Measurements from ENCODE around the gene SPTBN5. TPM values are rescaled to one million over a fixed set of nuclear protein-coding genes. Genes with fewer than 3 reads are reported as not detected.

The SPTBN5 gene
- total RNA-seq, 3 donors from 2014 or later (not counting 1 experiment from before 2014, with no cell fraction given), result 4.1 to 6.0 (median 5.2) TPM

- H3K27me3 Mint-ChIP-seq (ENCODE audit: low read depth in 2 of 2), result peaks cover 10 to 13% of the 10 kb centered on the region in 2 donors
- H3K27me3 ChIP-seq (ENCODE audit: control insufficient read depth, insufficient read depth, low read length), result no peaks in the 10 kb centered on the region
- no peaks in the 10 kb centered on the region for H3K36me3 ChIP-seq (ENCODE audit: control insufficient read depth, insufficient read depth, low read length)
- no peaks in the 10 kb centered on the region for H3K36me3 Mint-ChIP-seq
- H3K4me1 Mint-ChIP-seq, result peaks cover 10 to 15% of the 10 kb centered on the region in 2 donors
- H3K27ac Mint-ChIP-seq, result peak overlapping the region in 1 of 2 donors; percentile 53
- no peaks in the 10 kb centered on the region for H3K9me3 Mint-ChIP-seq
- peak overlapping the region; percentile 72 for H3K4me3 Mint-ChIP-seq
- H3K4me3 ChIP-seq (ENCODE audit: low read length), result no peak overlapping the region
- WGBS (ENCODE audit: insufficient coverage), result 94% methylated on average over 8 of the region's 8 CpGs
- ATAC-seq (no peak), DNase-seq (no peak)
- intact Hi-C loops (cut with micrococcal nuclease), result no loop called here
- H3K4me1 ChIP-seq (ENCODE audit: control insufficient read depth, insufficient read depth, low read length), result peaks cover 12% of the 10 kb centered on the region
- H3K9me3 ChIP-seq (ENCODE audit: control insufficient read depth, insufficient read depth, low read length), result no peaks in the 10 kb centered on the region
- no peak overlapping the region for H3K27ac ChIP-seq (ENCODE audit: low read length)
- TF ChIP-seq CTCF (IDR thresholded peaks at IDR 0.05), result no peak
Observed at GRCh38 chr15:41881086-41881485, 12.8 kb downstream of the SPTBN5 start.

GRCh38 chr15:41880156-41880877 lies 13.5 kb downstream of the SPTBN5 start:
- Histone ChIP-seq H3K27me3 (ENCODE audit: control insufficient read depth, insufficient read depth, low read length) (no peaks in the 10 kb centered on the region), H3K4me1 (ENCODE audit: control insufficient read depth, insufficient read depth, low read length) (peaks cover 12% of the 10 kb centered on the region), H3K4me3 (ENCODE audit: low read length) (no peak overlapping the region), H3K27ac (ENCODE audit: low read length) (no peak overlapping the region), H3K36me3 (ENCODE audit: control insufficient read depth, insufficient read depth, low read length) (no peaks in the 10 kb centered on the region), H3K9me3 (ENCODE audit: control insufficient read depth, insufficient read depth, low read length) (no peaks in the 10 kb centered on the region)
- TF ChIP-seq CTCF (IDR thresholded peaks at IDR 0.05), result no peak
- Mint-ChIP-seq H3K27ac (peak overlapping the region in 1 of 2 donors; percentile 53), H3K36me3 (no peaks in the 10 kb centered on the region), H3K27me3 (ENCODE audit: low read depth in 2 of 2) (peaks cover 10 to 13% of the 10 kb centered on the region in 2 donors), H3K4me3 (no peak overlapping the region), H3K4me1 (peaks cover 7 to 11% of the 10 kb centered on the region in 2 donors), H3K9me3 (no peaks in the 10 kb centered on the region)
- ATAC-seq (no peak), DNase-seq (no peak)
- intact Hi-C loops (cut with micrococcal nuclease), result no loop called here
- 94% methylated on average over 10 of the region's 10 CpGs for WGBS (ENCODE audit: insufficient coverage)

- H3K4me1 ChIP-seq (ENCODE audit: control insufficient read depth, insufficient read depth, low read length), result peaks cover 12% of the 10 kb centered on the region
- 91% methylated on average over 10 of the region's 10 CpGs for WGBS (ENCODE audit: insufficient coverage)
- intact Hi-C loops (cut with micrococcal nuclease), result no loop called here
- DNase-seq, result no peak
- H3K27ac ChIP-seq (ENCODE audit: low read length), result no peak overlapping the region
- H3K27ac Mint-ChIP-seq, result no peak overlapping the region
- H3K27me3 Mint-ChIP-seq (ENCODE audit: low read depth in 2 of 2), result peaks cover 10 to 13% of the 10 kb centered on the region in 2 donors
- no peaks in the 10 kb centered on the region for H3K36me3 Mint-ChIP-seq
- H3K27me3 ChIP-seq (ENCODE audit: control insufficient read depth, insufficient read depth, low read length), result no peaks in the 10 kb centered on the region
- TF ChIP-seq CTCF (IDR thresholded peaks at IDR 0.05), result no peak
- H3K4me3 ChIP-seq (ENCODE audit: low read length), result no peak overlapping the region
- H3K4me1 Mint-ChIP-seq, result peaks cover 6 to 11% of the 10 kb centered on the region in 2 donors
- H3K36me3 ChIP-seq (ENCODE audit: control insufficient read depth, insufficient read depth, low read length), result no peaks in the 10 kb centered on the region
- no peak overlapping the region for H3K4me3 Mint-ChIP-seq
- no peaks in the 10 kb centered on the region for H3K9me3 Mint-ChIP-seq
- H3K9me3 ChIP-seq (ENCODE audit: control insufficient read depth, insufficient read depth, low read length), result no peaks in the 10 kb centered on the region
- ATAC-seq, result no peak
Observed at GRCh38 chr15:41879321-41879845, 14.5 kb downstream of the SPTBN5 start.
